ENCODE measurements around the gene CNGA3.

The CNGA3 gene

GRCh38 chr2:98382739-98383138 is 36.5 kb downstream of the CNGA3 start:
- no peak overlapping the region for H3K4me3 ChIP-seq
- no peak overlapping the region for H3K9ac ChIP-seq
- peaks cover 4% of the 10 kb centered on the region; the same call in 1 of the 2 replicates for H3K4me1 ChIP-seq
- H3K36me3 ChIP-seq, result no peaks in the 10 kb centered on the region
- no peak for TF ChIP-seq Cebpa-rat (IDR thresholded peaks at IDR 0.05)
- no peak overlapping the region for H3K4me2 ChIP-seq
- no peaks in the 10 kb centered on the region for H4K20me1 ChIP-seq
- H3K27me3 ChIP-seq, result no peaks in the 10 kb centered on the region
- H3K9me3 ChIP-seq, result no peaks in the 10 kb centered on the region
- no peak overlapping the region for H3K27ac ChIP-seq

GRCh38 chr2:98383166-98383565 is 36.9 kb downstream of the CNGA3 start:
- Histone ChIP-seq H3K9me3 (no peaks in the 10 kb centered on the region), H3K27me3 (no peaks in the 10 kb centered on the region), H3K4me3 (no peak overlapping the region)

GRCh38 chr2:98385050-98385699 is 38.9 kb downstream of the CNGA3 start:
- no peaks in the 10 kb centered on the region for H3K36me3 ChIP-seq
- H3K27ac ChIP-seq, result no peak overlapping the region
- no peaks in the 10 kb centered on the region for H4K20me1 ChIP-seq
- H3K4me3 ChIP-seq, result no peak overlapping the region
- H3K4me2 ChIP-seq, result no peak overlapping the region
- TF ChIP-seq Cebpa-rat (IDR thresholded peaks at IDR 0.05), result no peak
- H3K9me3 ChIP-seq, result no peaks in the 10 kb centered on the region
- H3K27me3 ChIP-seq, result no peaks in the 10 kb centered on the region
- peaks cover 2% of the 10 kb centered on the region; the same call in 1 of the 2 replicates for H3K4me1 ChIP-seq
- no peak overlapping the region for H3K9ac ChIP-seq

More at GRCh38 chr2:98383166-98383565, 36.9 kb downstream of the CNGA3 start:
- no peak for TF ChIP-seq Cebpa-rat (IDR thresholded peaks at IDR 0.05)
- no peaks in the 10 kb centered on the region for H3K36me3 ChIP-seq
- peaks cover 4% of the 10 kb centered on the region; the same call in 1 of the 2 replicates for H3K4me1 ChIP-seq
- no peak overlapping the region for H3K27ac ChIP-seq
- no peak overlapping the region for H3K4me2 ChIP-seq
- no peak overlapping the region for H3K9ac ChIP-seq
- no peaks in the 10 kb centered on the region for H4K20me1 ChIP-seq

- H3K4me2 ChIP-seq, result no peak overlapping the region
- no peak for TF ChIP-seq Cebpa-rat (IDR thresholded peaks at IDR 0.05)
Observed at GRCh38 chr2:98387478-98387877, 41.2 kb downstream of the CNGA3 start.

GRCh38 chr2:98388081-98388480 is 41.8 kb downstream of the CNGA3 start:
- Histone ChIP-seq H3K9me3 (no peaks in the 10 kb centered on the region), H3K4me1 (no peaks in the 10 kb centered on the region), H3K27me3 (no peaks in the 10 kb centered on the region), H4K20me1 (no peaks in the 10 kb centered on the region), H3K36me3 (no peaks in the 10 kb centered on the region), H3K4me3 (no peak overlapping the region), H3K9ac (no peak overlapping the region), H3K4me2 (no peak overlapping the region), H3K27ac (no peak overlapping the region)
- TF ChIP-seq Cebpa-rat (IDR thresholded peaks at IDR 0.05), result no peak

More at GRCh38 chr2:98387478-98387877, 41.2 kb downstream of the CNGA3 start:
- Histone ChIP-seq H3K27me3 (no peaks in the 10 kb centered on the region), H4K20me1 (no peaks in the 10 kb centered on the region), H3K27ac (no peak overlapping the region), H3K36me3 (no peaks in the 10 kb centered on the region), H3K9ac (no peak overlapping the region), H3K4me3 (no peak overlapping the region), H3K9me3 (no peaks in the 10 kb centered on the region), H3K4me1 (no peaks in the 10 kb centered on the region)

GRCh38 chr2:98388601-98389250 is 42.5 kb downstream of the CNGA3 start:
- no peak overlapping the region for H3K9ac ChIP-seq
- no peaks in the 10 kb centered on the region for H3K36me3 ChIP-seq
- no peak for TF ChIP-seq Cebpa-rat (IDR thresholded peaks at IDR 0.05)
- no peaks in the 10 kb centered on the region for H4K20me1 ChIP-seq
- H3K4me2 ChIP-seq, result no peak overlapping the region
- no peaks in the 10 kb centered on the region for H3K27me3 ChIP-seq
- H3K4me3 ChIP-seq, result no peak overlapping the region
- H3K27ac ChIP-seq, result no peak overlapping the region
- no peaks in the 10 kb centered on the region for H3K4me1 ChIP-seq
- H3K9me3 ChIP-seq, result no peaks in the 10 kb centered on the region

- Histone ChIP-seq H4K20me1 (no peaks in the 10 kb centered on the region), H3K4me1 (no peaks in the 10 kb centered on the region), H3K27me3 (no peaks in the 10 kb centered on the region), H3K27ac (no peak overlapping the region), H3K4me3 (no peak overlapping the region), H3K9me3 (no peaks in the 10 kb centered on the region), H3K9ac (no peak overlapping the region), H3K4me2 (no peak overlapping the region), H3K36me3 (no peaks in the 10 kb centered on the region)
- no peak for TF ChIP-seq Cebpa-rat (IDR thresholded peaks at IDR 0.05)
Observed at GRCh38 chr2:98389251-98389605, 43.0 kb downstream of the CNGA3 start.

GRCh38 chr2:98390571-98391476 is 44.6 kb downstream of the CNGA3 start:
- Histone ChIP-seq H4K20me1 (no peaks in the 10 kb centered on the region), H3K27ac (no peak overlapping the region), H3K9me3 (no peaks in the 10 kb centered on the region), H3K27me3 (no peaks in the 10 kb centered on the region), H3K9ac (no peak overlapping the region), H3K4me3 (no peak overlapping the region), H3K4me1 (no peaks in the 10 kb centered on the region), H3K36me3 (no peaks in the 10 kb centered on the region), H3K4me2 (no peak overlapping the region)
- no peak for TF ChIP-seq Cebpa-rat (IDR thresholded peaks at IDR 0.05)

GRCh38 chr2:98391581-98392270 is 45.5 kb downstream of the CNGA3 start:
- Histone ChIP-seq H3K9me3 (no peaks in the 10 kb centered on the region), H4K20me1 (no peaks in the 10 kb centered on the region), H3K4me3 (no peak overlapping the region), H3K4me1 (no peaks in the 10 kb centered on the region), H3K36me3 (no peaks in the 10 kb centered on the region), H3K27me3 (no peaks in the 10 kb centered on the region), H3K9ac (no peak overlapping the region), H3K4me2 (no peak overlapping the region), H3K27ac (no peak overlapping the region)
- no peak for TF ChIP-seq Cebpa-rat (IDR thresholded peaks at IDR 0.05)

Measured in BLaER1 (cell line).